ENCODE measurements around the gene HSPA12B. TPM values are rescaled to one million over a fixed set of nuclear protein-coding genes. Genes with fewer than 3 reads are reported as not detected.

Gene HSPA12B
- total and polyA plus RNA-seq, 9 of the 15 experiments (the other 6 are each of a cell fraction or from before 2014, with no cell fraction given): 0.03 to 0.07 TPM; not detected in 7

GRCh38 chr20:3795511-3796468 lies 63.3 kb downstream of the HSPA12B start, which contains the start of gene CDC25B (continued):
- peak; percentile 82 for TF ChIP-seq AFF4 (CRISPR knock-in tag; IDR thresholded peaks at IDR 0.05)
- peak; percentile 4 for TF ChIP-seq ZFP36 (IDR thresholded peaks at IDR 0.05; ENCODE audit: low read depth, low read length, partially characterized antibody)
- TF ChIP-seq RB1 (IDR thresholded peaks at IDR 0.05; ENCODE audit: low read depth): peak; percentile 67; the same call in 1 of the 2 replicates
- TF ChIP-seq UBTF (IDR thresholded peaks at IDR 0.05; ENCODE audit: borderline replicate concordance in 1 of 2, low read depth in 2 of 2, low read length in 2 of 2): no peak
- 0 out of 2 replicates have a peak, but pooled peaks have one; percentile 40 for TF ChIP-seq NBN (IDR thresholded peaks at IDR 0.05; ENCODE audit: low read depth)
- peak; percentile 49 for TF ChIP-seq SUPT5H (IDR thresholded peaks at IDR 0.05)
- TF ChIP-seq ZNF143 (CRISPR knock-in tag; IDR thresholded peaks at IDR 0.05): peak; percentile 51; the same call in 1 of the 2 replicates
- TF ChIP-seq CTCF (IDR thresholded peaks at IDR 0.05 in 2 of 3, conservative IDR thresholded peaks at IDR 0.05 in 1 of 3; ENCODE audit: insufficient read depth in 2 of 3, low read depth in 1 of 3, low read length in 3 of 3): peak; percentile 12 to 40 (median 19); a peak in 2 of 6 replicates
- TF ChIP-seq ETV1 (tag; conservative IDR thresholded peaks at IDR 0.05; ENCODE audit: low read depth): peak; percentile 88
- peak; percentile 83 for TF ChIP-seq GABPB1 (CRISPR knock-in tag; IDR thresholded peaks at IDR 0.05)
- peak; percentile 78 for TF ChIP-seq ZFX (CRISPR knock-in tag; IDR thresholded peaks at IDR 0.05)
- TF ChIP-seq MAZ (CRISPR knock-in tag; conservative IDR thresholded peaks at IDR 0.05 in 1 of 2, IDR thresholded peaks at IDR 0.05 in 1 of 2): peak; percentile 36 to 49; a peak in 3 of 4 replicates
- TF ChIP-seq ZBTB7A (IDR thresholded peaks at IDR 0.05; ENCODE audit: borderline replicate concordance, control insufficient read depth, low read depth, low read length): peak; percentile 72; the same call in 1 of the 2 replicates
- TF ChIP-seq TFAP4 (CRISPR knock-in tag; IDR thresholded peaks at IDR 0.05; ENCODE audit: borderline replicate concordance): peak; percentile 99

Measured in K562 (cell line).